ENCODE measurements around the gene MS4A15.
"Not testable (repeated sequence)": the region's sequence is repeated elsewhere in the genome, so short reads cannot be mapped to it uniquely, and the experiment has no call there.

The MS4A15 gene

GRCh38 chr11:60756307-60757032 is at the start of gene MS4A15:
Gene MS4A15, plus strand, starts transcription at chr11:60756867. Its CDS starts 6,867 bp downstream, at chr11:60763734.
- no peak for FAIRE-seq
- no peak for DNase-seq (ENCODE audit: insufficient read length, low spot score)
- TF ChIP-seq CTCF (IDR thresholded peaks at IDR 0.05; ENCODE audit: insufficient read depth, missing control alignments), result peak; percentile 29

GRCh38 chr11:60706931-60707330 is 49.7 kb upstream of the MS4A15 start:
- no peak for TF ChIP-seq CTCF (IDR thresholded peaks at IDR 0.05; ENCODE audit: insufficient read depth, missing control alignments)
- no peak for DNase-seq (ENCODE audit: insufficient read length, low spot score)
- no peak for FAIRE-seq

GRCh38 chr11:60710482-60710881 is 46.2 kb upstream of the MS4A15 start:
- TF ChIP-seq CTCF (IDR thresholded peaks at IDR 0.05; ENCODE audit: insufficient read depth, missing control alignments), result no peak
- FAIRE-seq (no peak), DNase-seq (ENCODE audit: insufficient read length, low spot score) (no peak)

- DNase-seq (ENCODE audit: insufficient read length, low spot score), result no peak
- no peak for TF ChIP-seq CTCF (IDR thresholded peaks at IDR 0.05; ENCODE audit: insufficient read depth, missing control alignments)
- FAIRE-seq, result no peak
These were observed 45.4 kb upstream of the MS4A15 start for GRCh38 chr11:60711276-60711675.

- not testable (repeated sequence) for FAIRE-seq; DNase-seq (ENCODE audit: insufficient read length, low spot score)
These were observed 43.2 kb upstream of the MS4A15 start for GRCh38 chr11:60713423-60713822.

GRCh38 chr11:60717956-60718355 is 38.7 kb upstream of the MS4A15 start:
- FAIRE-seq (no peak), DNase-seq (ENCODE audit: insufficient read length, low spot score) (no peak)
- no peak for TF ChIP-seq CTCF (IDR thresholded peaks at IDR 0.05; ENCODE audit: insufficient read depth, missing control alignments)

- DNase-seq (ENCODE audit: insufficient read length, low spot score), result no peak
- TF ChIP-seq CTCF (IDR thresholded peaks at IDR 0.05; ENCODE audit: insufficient read depth, missing control alignments), result no peak
- no peak for FAIRE-seq
These were observed 37.9 kb upstream of the MS4A15 start for GRCh38 chr11:60718524-60719316.
